H9 (cell line): ENCODE data around the gene SELENOI. TPM values are rescaled to one million over a fixed set of nuclear protein-coding genes. Genes with fewer than 3 reads are reported as not detected.

Source experiments
- DNase-seq: peaks from one replicate; pipeline ENCODE4 v3.0.0-alpha.2; 2017
- H2AFZ ChIP-seq: one replicate; pipeline ENCODE4 v1.6.1; 2013; ENCODE audit warnings: mild to moderate bottlenecking, low read length, control low read depth, moderate library complexity
- H2AK5ac ChIP-seq: 2 replicates; pipeline ENCODE4 v1.6.1; 2013; ENCODE audit warnings: low read length, control low read depth, mixed read lengths; ENCODE audit not compliant: insufficient read length
- H2BK120ac ChIP-seq: one replicate; pipeline ENCODE4 v1.6.1; 2013; ENCODE audit warnings: low read depth, mild to moderate bottlenecking, low read length, control low read depth, inconsistent platforms; ENCODE audit not compliant: poor library complexity, severe bottlenecking
- H2BK12ac ChIP-seq: 2 replicates; pipeline ENCODE4 v1.6.1; 2013; ENCODE audit warnings: low read length, control low read depth, mixed read lengths, low read depth; ENCODE audit not compliant: insufficient read length
- H2BK15ac ChIP-seq: 2 replicates; pipeline ENCODE4 v1.6.1; 2013; ENCODE audit warnings: low read depth, low read length, control low read depth
- H2BK20ac ChIP-seq: one replicate; pipeline ENCODE4 v1.6.1; 2013; ENCODE audit warnings: low read depth, mild to moderate bottlenecking, low read length, control low read depth, inconsistent platforms; ENCODE audit not compliant: poor library complexity, severe bottlenecking
- H2BK5ac ChIP-seq: 2 replicates; pipeline ENCODE4 v1.6.1; 2013; ENCODE audit warnings: low read length, control low read depth, mixed read lengths; ENCODE audit not compliant: insufficient read length
- H3K14ac ChIP-seq: 2 replicates; pipeline ENCODE4 v1.6.1; 2013; ENCODE audit warnings: low read length, control low read depth; ENCODE audit not compliant: insufficient read depth
- H3K18ac ChIP-seq: 2 replicates; pipeline ENCODE4 v1.6.1; 2013; ENCODE audit warnings: low read depth, mild to moderate bottlenecking, mixed read lengths, low read length, control low read depth; ENCODE audit not compliant: insufficient read length
- H3K23ac ChIP-seq: 2 replicates; pipeline ENCODE4 v1.6.1; 2013; ENCODE audit warnings: low read length, control low read depth, mixed read lengths, low read depth; ENCODE audit not compliant: insufficient read length
- H3K23me2 ChIP-seq: 2 replicates; pipeline ENCODE4 v1.6.1; 2013; ENCODE audit warnings: low read depth, mild to moderate bottlenecking, mixed read lengths, low read length, control low read depth; ENCODE audit not compliant: insufficient read length, poor library complexity, severe bottlenecking
- H3K27ac ChIP-seq: 2 replicates; pipeline ENCODE4 v1.5.1; 2013; ENCODE audit warnings: low read length, control low read depth, mixed read lengths, low read depth; ENCODE audit not compliant: insufficient read length
- H3K27me3 ChIP-seq: 2 replicates; pipeline ENCODE4 v1.6.1; 2013; ENCODE audit warnings: low read length, control low read depth, inconsistent platforms; ENCODE audit not compliant: insufficient read depth
- H3K4ac ChIP-seq: 2 replicates; pipeline ENCODE4 v1.6.1; 2013; ENCODE audit warnings: low read depth, mild to moderate bottlenecking, control low read depth, inconsistent platforms, low read length, moderate library complexity
- H3K4me1 ChIP-seq: 2 replicates; pipeline ENCODE4 v1.6.1; 2013; ENCODE audit warnings: low read length, control low read depth, inconsistent platforms; ENCODE audit not compliant: insufficient read depth
- H3K4me2 ChIP-seq: 2 replicates; pipeline ENCODE4 v1.6.1; 2013; ENCODE audit warnings: low read length, control low read depth, mixed read lengths; ENCODE audit not compliant: insufficient read length, insufficient read depth
- H3K56ac ChIP-seq: 2 replicates; pipeline ENCODE4 v1.6.1; 2013; ENCODE audit warnings: low read depth, mild to moderate bottlenecking, mixed read lengths, low read length, control low read depth; ENCODE audit not compliant: insufficient read length
- H3K79me1 ChIP-seq: 2 replicates; pipeline ENCODE4 v1.6.1; 2013; ENCODE audit warnings: low read depth, mild to moderate bottlenecking, moderate library complexity, low read length, control low read depth, inconsistent platforms; ENCODE audit not compliant: insufficient read depth, poor library complexity, severe bottlenecking
- H3K79me2 ChIP-seq: 2 replicates; pipeline ENCODE4 v1.6.1; 2013; ENCODE audit warnings: low read length, control low read depth, inconsistent platforms; ENCODE audit not compliant: insufficient read depth
- H3K9ac ChIP-seq: 2 replicates; pipeline ENCODE4 v1.6.1; 2013; ENCODE audit warnings: low read length, control low read depth, mixed read lengths; ENCODE audit not compliant: insufficient read length; ENCODE audit errors: extremely low read depth
- H3K9me3 ChIP-seq: one replicate; pipeline ENCODE4 v1.6.1; 2013; ENCODE audit warnings: low read depth, low read length, inconsistent platforms; ENCODE audit not compliant: control insufficient read depth
- H3T11ph ChIP-seq: one replicate; pipeline ENCODE4 v1.6.1; 2013; ENCODE audit warnings: mild to moderate bottlenecking, low read length, control low read depth, inconsistent platforms
- H4K20me1 ChIP-seq: one replicate; pipeline ENCODE4 v1.6.1; 2013; ENCODE audit not compliant: control insufficient read depth, insufficient read length, insufficient read depth
- H4K5ac ChIP-seq: 2 replicates; pipeline ENCODE4 v1.6.1; 2013; ENCODE audit warnings: low read depth, mild to moderate bottlenecking, mixed read lengths, low read length, control low read depth; ENCODE audit not compliant: insufficient read length
- H4K8ac ChIP-seq: replicated peaks from 2 replicates; pipeline ENCODE4 v1.6.1; 2013; ENCODE audit warnings: low read length, control low read depth, mixed read lengths, low read depth; ENCODE audit not compliant: insufficient read length
- H4K91ac ChIP-seq: 2 replicates; pipeline ENCODE4 v1.6.1; 2013; ENCODE audit warnings: low read depth, mild to moderate bottlenecking, moderate library complexity, mixed read lengths, low read length, control low read depth; ENCODE audit not compliant: insufficient read length
- H3K27ac Mint-ChIP-seq, 3 experiments: 2 replicates in 2 of 3; 3 replicates in 1 of 3; pipeline ENCODE4 v1.8.0; 2020 to 2021; ENCODE audit warnings: mixed read lengths in 3 of 3, mild to moderate bottlenecking in 1 of 3, moderate library complexity in 1 of 3
- H3K27me3 Mint-ChIP-seq: 2 replicates; pipeline ENCODE4 v1.8.0; 2021; ENCODE audit warnings: low read depth, mild to moderate bottlenecking, moderate library complexity, mixed read lengths
- H3K36me3 Mint-ChIP-seq, 3 experiments: 2 replicates in 2 of 3; 3 replicates in 1 of 3; pipeline ENCODE4 v1.8.0; 2020 to 2021; ENCODE audit warnings: low read depth in 3 of 3, mixed read lengths in 3 of 3; ENCODE audit not compliant: insufficient read depth in 1 of 3
- H3K4me1 Mint-ChIP-seq, 2 experiments: 2 replicates each; pipeline ENCODE4 v1.8.0; 2020; ENCODE audit warnings: mixed read lengths in 2 of 2
- H3K4me3 Mint-ChIP-seq, 2 experiments: 2 replicates in 1 of 2; 3 replicates in 1 of 2; pipeline ENCODE4 v1.8.0; 2020 to 2021; ENCODE audit warnings: mild to moderate bottlenecking in 2 of 2, mixed read lengths in 2 of 2, moderate library complexity in 1 of 2
- H3K9me3 Mint-ChIP-seq, 2 experiments: 2 replicates in 1 of 2; 3 replicates in 1 of 2; pipeline ENCODE4 v1.8.0; 2020; ENCODE audit warnings: mild to moderate bottlenecking in 2 of 2, mixed read lengths in 2 of 2, moderate library complexity in 1 of 2
- CTCF ChIP-seq: fragments of 200-600 bp; sonication (generic); conservative IDR thresholded peaks from 3 replicates; pipeline ENCODE4 v1.8.0; 2021; ENCODE audit warnings: antibody characterized with exemption, mild to moderate bottlenecking
- WGBS: extraction: QIAGEN DNeasy Blood & Tissue Kit; methylation state at CpG from one replicate; pipeline ENCODE4 v1.1.7; 2013; ENCODE audit warnings: missing lambda C conversion rate, low lambda C conversion rate, mixed read lengths; ENCODE audit not compliant: insufficient read length; ENCODE audit errors: extremely low coverage; 5-methylcytosine and 5-hydroxymethylcytosine counted together
- total RNA-seq: library from RNA; stranded (reverse); gene quantifications from 2 replicates; pipeline ENCODE4 v1.2.1, GENCODE V29; 2021

Gene SELENOI
- total RNA-seq, 1 experiment from 2014 or later, result 41.9 TPM

- H3K27ac Mint-ChIP-seq, result peak overlapping the region; percentile 99
- no peak overlapping the region for H3K23ac ChIP-seq
- peak overlapping the region; percentile 97 to 98 for H3K4me3 Mint-ChIP-seq
- peak overlapping the region; percentile 95 for H3K9ac ChIP-seq
- no peak overlapping the region for H2BK20ac ChIP-seq
- H3K23me2 ChIP-seq, result peaks cover 13% of the 10 kb centered on the region
- H3K27me3 ChIP-seq, result no peaks in the 10 kb centered on the region
- no peak overlapping the region for H4K8ac ChIP-seq
- WGBS, result no CpG with 5 or more reads among the region's 17 CpGs
- no peak overlapping the region for H2BK12ac ChIP-seq
- peak; percentile 73 for DNase-seq
- no peak overlapping the region for H2BK5ac ChIP-seq
- H2BK15ac ChIP-seq, result no peak overlapping the region
- H4K20me1 ChIP-seq, result no peaks in the 10 kb centered on the region
- H3T11ph ChIP-seq, result no peak overlapping the region
- H2AFZ ChIP-seq, result no peak overlapping the region
- no peak overlapping the region for H2BK120ac ChIP-seq
- no peak overlapping the region for H4K5ac ChIP-seq
- H3K36me3 Mint-ChIP-seq, result peaks cover 0 to 7% (median 2%) of the 10 kb centered on the region in 3 experiments; a peak in 3 of 7 replicates
- H3K9me3 Mint-ChIP-seq, result no peaks in the 10 kb centered on the region
- H3K4me1 ChIP-seq, result peaks cover 2% of the 10 kb centered on the region
- no peaks in the 10 kb centered on the region for H3K79me1 ChIP-seq
- H2AK5ac ChIP-seq, result no peak overlapping the region
- no peak overlapping the region for H3K56ac ChIP-seq
- H3K4ac ChIP-seq, result no peak overlapping the region
- H3K9me3 ChIP-seq, result no peaks in the 10 kb centered on the region
- TF ChIP-seq CTCF, result no peak
- peak overlapping the region; percentile 75 for H3K4me2 ChIP-seq
- peaks cover 33 to 34% of the 10 kb centered on the region in 2 experiments for H3K4me1 Mint-ChIP-seq
- H3K27me3 Mint-ChIP-seq, result no peaks in the 10 kb centered on the region
- H3K27ac ChIP-seq, result peak overlapping the region; percentile 68
- H3K14ac ChIP-seq, result no peak overlapping the region
- peaks cover 11% of the 10 kb centered on the region; the same call in 1 of the 2 replicates for H3K79me2 ChIP-seq
- H4K91ac ChIP-seq, result no peak overlapping the region
- peak overlapping the region; percentile 44 for H3K18ac ChIP-seq
Observed at GRCh38 chr2:26344581-26345282, 1.2 kb upstream of the SELENOI start.
